DOHH2 (cell line): ENCODE measurements around the gene PODXL.

Source experiments
- EZH2phosphoT487 ChIP-seq: fragments of 200-600 bp; sonication (generic); IDR thresholded peaks from 2 replicates; pipeline ENCODE4 v1.6.1; 2017; ENCODE audit warnings: borderline replicate concordance, mild to moderate bottlenecking, antibody characterized with exemption, low read length, moderate library complexity, mixed read lengths
- TF ChIP-seq, protein P1 (sequence below): fragments of 200-600 bp; sonication (generic); IDR thresholded peaks from one replicate; pipeline ENCODE4 v1.5.1; 2014; ENCODE audit warnings: antibody characterized with exemption, mild to moderate bottlenecking, low read depth, low read length; ENCODE audit not compliant: poor library complexity, severe bottlenecking

DNA sequence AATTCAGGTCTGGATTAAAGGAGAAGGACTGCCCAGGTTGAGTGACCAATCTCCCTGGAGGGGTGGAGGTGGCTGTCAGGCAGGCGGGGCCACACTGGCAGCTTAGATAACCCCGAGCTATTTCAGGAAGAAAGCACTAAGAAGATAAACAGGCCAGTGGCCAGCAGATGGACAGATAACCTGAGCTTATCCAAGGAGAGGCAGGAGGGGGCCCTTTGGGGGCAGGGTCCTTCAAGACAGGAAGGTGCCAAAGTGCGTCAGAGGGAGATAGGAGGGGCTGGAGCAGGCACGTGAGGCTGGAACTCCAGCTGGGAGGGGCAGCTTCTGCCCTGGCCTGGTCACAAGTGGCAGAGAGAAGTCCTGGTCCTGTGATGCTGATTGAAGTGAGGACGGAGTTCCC lies 29.8 kb upstream of the PODXL start:
- TF ChIP-seq, protein P1, sequence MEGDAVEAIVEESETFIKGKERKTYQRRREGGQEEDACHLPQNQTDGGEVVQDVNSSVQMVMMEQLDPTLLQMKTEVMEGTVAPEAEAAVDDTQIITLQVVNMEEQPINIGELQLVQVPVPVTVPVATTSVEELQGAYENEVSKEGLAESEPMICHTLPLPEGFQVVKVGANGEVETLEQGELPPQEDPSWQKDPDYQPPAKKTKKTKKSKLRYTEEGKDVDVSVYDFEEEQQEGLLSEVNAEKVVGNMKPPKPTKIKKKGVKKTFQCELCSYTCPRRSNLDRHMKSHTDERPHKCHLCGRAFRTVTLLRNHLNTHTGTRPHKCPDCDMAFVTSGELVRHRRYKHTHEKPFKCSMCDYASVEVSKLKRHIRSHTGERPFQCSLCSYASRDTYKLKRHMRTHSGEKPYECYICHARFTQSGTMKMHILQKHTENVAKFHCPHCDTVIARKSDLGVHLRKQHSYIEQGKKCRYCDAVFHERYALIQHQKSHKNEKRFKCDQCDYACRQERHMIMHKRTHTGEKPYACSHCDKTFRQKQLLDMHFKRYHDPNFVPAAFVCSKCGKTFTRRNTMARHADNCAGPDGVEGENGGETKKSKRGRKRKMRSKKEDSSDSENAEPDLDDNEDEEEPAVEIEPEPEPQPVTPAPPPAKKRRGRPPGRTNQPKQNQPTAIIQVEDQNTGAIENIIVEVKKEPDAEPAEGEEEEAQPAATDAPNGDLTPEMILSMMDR: no peak
- no peak for TF ChIP-seq EZH2phosphoT487
